Measurements from ENCODE around the gene GPR107.

Gene GPR107

GRCh38 chr9:130112538-130113151, 58.9 kb downstream of the GPR107 start:
- TF ChIP-seq CTCF (IDR thresholded peaks at IDR 0.05; ENCODE audit: borderline replicate concordance, control extremely low read depth, extremely low read depth, insufficient read depth, missing control alignments): no peak
- in situ Hi-C loops (cut with MboI; ENCODE audit: low sequenced_read_pairs, unreplicated experiment): loop anchor here (10.0 kb wide), 1 partner anchor 122 kb away; no protein-coding TSS in a partner anchor
- no peak for DNase-seq (ENCODE audit: low spot score)

GRCh38 chr9:130114741-130115140, 61.0 kb downstream of the GPR107 start:
- DNase-seq (ENCODE audit: low spot score): no peak
- in situ Hi-C loops (cut with MboI; ENCODE audit: low sequenced_read_pairs, unreplicated experiment): loop anchor here (10.0 kb wide), 1 partner anchor 120 kb away; no protein-coding TSS in a partner anchor
- TF ChIP-seq CTCF (IDR thresholded peaks at IDR 0.05; ENCODE audit: borderline replicate concordance, control extremely low read depth, extremely low read depth, insufficient read depth, missing control alignments): no peak

- in situ Hi-C loops (cut with MboI; ENCODE audit: low sequenced_read_pairs, unreplicated experiment): loop anchor here (10.0 kb wide), 1 partner anchor 118 kb away; no protein-coding TSS in a partner anchor
- TF ChIP-seq CTCF (IDR thresholded peaks at IDR 0.05; ENCODE audit: borderline replicate concordance, control extremely low read depth, extremely low read depth, insufficient read depth, missing control alignments): no peak
Measured at GRCh38 chr9:130116346-130116745, 62.6 kb downstream of the GPR107 start.

GRCh38 chr9:130117376-130117775, 63.7 kb downstream of the GPR107 start:
- in situ Hi-C loops (cut with MboI; ENCODE audit: low sequenced_read_pairs, unreplicated experiment): loop anchor here (10.0 kb wide), 1 partner anchor 117 kb away; no protein-coding TSS in a partner anchor
- TF ChIP-seq CTCF (IDR thresholded peaks at IDR 0.05; ENCODE audit: borderline replicate concordance, control extremely low read depth, extremely low read depth, insufficient read depth, missing control alignments): no peak
- no peak for DNase-seq (ENCODE audit: low spot score)

More at GRCh38 chr9:130116346-130116745, 62.6 kb downstream of the GPR107 start:
- DNase-seq (ENCODE audit: low spot score): no peak

- in situ Hi-C loops (cut with MboI; ENCODE audit: low sequenced_read_pairs, unreplicated experiment): loop anchor here (10.0 kb wide), 1 partner anchor 117 kb away; no protein-coding TSS in a partner anchor
- DNase-seq (ENCODE audit: low spot score): no peak
- TF ChIP-seq CTCF (IDR thresholded peaks at IDR 0.05; ENCODE audit: borderline replicate concordance, control extremely low read depth, extremely low read depth, insufficient read depth, missing control alignments): no peak
Measured at GRCh38 chr9:130117816-130118632, 64.3 kb downstream of the GPR107 start.

- in situ Hi-C loops (cut with MboI; ENCODE audit: low sequenced_read_pairs, unreplicated experiment): loop anchor here (10.0 kb wide), 1 partner anchor 116 kb away; no protein-coding TSS in a partner anchor
- DNase-seq (ENCODE audit: low spot score): no peak
- TF ChIP-seq CTCF (IDR thresholded peaks at IDR 0.05; ENCODE audit: borderline replicate concordance, control extremely low read depth, extremely low read depth, insufficient read depth, missing control alignments): no peak
Measured at GRCh38 chr9:130118841-130119518, 65.3 kb downstream of the GPR107 start.

Data from GM13976 (cell line).